NCI-H82 treated with DMSO at 0.1 percent for 48 hours (cell line): ENCODE data around the gene SGK1.

Experiments
- DNase-seq: peaks from one replicate; lab custom pipeline; 2025; ENCODE audit not compliant: unreplicated experiment; lab: John Stamatoyannopoulos, UW

SGK1 gene

DNA sequence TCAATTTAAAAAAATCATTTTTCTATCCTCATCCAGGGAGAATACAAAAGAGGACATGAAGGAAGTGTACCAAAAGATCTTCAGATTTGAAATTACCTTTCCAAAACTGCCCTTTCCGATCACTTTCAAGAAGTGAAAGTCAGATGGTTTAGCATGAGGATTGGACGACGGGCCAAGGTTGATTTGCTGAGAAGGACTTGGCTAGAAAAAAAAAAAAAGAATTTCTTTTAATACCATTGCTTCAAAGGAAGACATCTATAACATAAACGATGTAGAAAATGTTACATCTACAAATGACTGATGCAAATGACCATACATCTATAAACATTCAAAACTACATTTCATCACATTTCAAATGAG, 144.6 kb downstream of the SGK1 start:
- DNase-seq: no peak

DNA sequence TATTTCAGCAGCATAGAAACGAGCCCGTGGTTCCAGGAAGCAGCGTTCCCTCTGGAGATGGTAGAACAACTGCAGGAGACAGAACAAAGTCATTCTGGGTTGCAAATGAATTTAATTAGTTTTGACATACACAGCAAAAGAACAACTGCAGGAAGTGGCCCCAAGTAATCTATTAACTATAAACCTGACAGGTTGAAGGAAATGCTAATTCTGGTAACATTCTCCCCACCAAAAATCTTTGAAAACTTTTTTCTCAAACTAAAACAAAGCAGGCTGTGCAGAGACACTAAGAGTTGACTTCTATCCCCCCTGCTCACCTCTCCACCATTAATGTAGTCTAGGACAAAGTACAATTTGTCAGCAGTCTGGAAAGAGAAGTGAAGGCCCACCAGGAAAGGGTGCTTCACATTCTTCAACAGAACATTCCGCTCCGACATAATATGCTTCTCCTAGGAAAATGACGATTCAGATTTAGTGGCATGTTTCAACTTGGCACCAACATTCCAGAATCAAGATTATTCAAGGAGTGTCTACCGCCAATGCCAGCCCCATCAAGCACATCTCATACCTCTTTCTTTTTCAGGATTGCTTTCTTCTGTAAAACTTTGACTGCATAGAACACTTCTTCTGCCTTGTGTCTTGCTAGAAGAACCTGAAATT, 145.1 kb downstream of the SGK1 start:
- no peak for DNase-seq

DNA sequence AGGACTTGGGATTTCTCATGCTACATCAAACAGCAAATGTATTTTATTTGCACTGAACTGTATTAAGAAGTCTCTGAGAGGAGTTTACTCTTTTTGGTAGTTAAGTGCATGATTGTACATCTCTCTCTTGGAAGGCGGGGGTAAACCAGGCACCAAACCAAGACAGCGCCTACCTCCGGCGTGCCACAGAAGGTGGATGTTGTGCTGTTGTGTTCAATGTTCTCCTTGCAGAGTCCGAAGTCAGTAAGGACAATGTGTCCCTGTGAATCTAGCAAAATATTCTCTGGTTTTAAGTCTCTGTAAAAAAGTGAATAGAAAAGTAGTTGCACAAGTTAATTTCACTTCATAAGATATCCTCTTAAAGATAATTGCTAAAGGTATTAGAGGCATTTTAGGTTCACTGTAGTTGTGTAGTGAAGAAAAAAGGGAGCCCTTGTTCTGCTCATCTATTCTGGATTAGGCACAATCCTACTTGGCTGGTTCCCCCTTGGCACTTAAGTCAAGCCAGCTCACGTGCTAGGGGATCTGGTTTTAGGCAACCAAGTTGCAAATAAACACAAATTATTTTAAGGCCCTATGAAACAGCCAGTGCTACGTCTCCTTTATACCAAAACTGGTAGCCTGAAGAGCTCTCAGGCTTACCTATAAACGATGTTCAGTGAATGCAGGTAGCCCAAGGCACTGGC, 145.7 kb downstream of the SGK1 start:
- no peak for DNase-seq

DNA sequence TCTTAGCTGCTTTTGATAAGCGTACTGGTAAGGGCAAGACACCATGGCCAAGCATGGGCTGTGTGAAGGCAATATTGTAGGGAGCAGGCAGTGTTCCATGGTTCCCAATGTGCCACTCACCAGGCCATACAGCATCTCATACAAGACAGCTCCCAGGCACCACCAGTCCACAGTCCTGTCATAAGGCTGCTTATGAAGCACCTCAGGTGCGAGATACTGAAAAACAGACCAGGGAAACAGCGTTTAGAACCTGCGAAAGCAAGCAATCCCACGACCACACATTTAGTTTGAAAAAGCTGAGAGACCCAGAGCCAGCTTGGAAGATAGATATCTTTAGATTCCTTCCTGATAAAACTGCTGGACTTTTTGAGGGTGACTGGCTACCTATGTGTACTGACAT, 146.4 kb downstream of the SGK1 start:
- DNase-seq: no peak

DNA sequence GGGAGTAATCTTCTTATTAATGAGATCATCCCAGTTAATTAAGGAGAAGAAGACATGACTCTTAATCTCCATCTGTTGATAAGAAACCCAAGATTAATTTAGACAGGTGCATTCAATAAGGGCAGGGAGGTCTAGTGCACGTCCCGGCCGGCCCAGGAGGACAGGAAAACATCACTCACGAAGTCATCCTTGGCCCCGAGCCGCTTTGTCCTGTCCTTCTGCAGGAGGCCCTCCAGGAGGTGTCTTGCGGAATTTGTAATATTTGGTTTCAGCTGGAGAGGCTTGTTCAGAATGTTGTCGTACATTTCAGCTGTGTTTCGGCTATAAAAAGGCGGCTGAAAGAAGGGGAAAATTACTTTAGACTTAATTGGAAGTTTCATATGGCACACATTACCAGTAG, 147.1 kb downstream of the SGK1 start:
- DNase-seq: peak; percentile 97

DNA sequence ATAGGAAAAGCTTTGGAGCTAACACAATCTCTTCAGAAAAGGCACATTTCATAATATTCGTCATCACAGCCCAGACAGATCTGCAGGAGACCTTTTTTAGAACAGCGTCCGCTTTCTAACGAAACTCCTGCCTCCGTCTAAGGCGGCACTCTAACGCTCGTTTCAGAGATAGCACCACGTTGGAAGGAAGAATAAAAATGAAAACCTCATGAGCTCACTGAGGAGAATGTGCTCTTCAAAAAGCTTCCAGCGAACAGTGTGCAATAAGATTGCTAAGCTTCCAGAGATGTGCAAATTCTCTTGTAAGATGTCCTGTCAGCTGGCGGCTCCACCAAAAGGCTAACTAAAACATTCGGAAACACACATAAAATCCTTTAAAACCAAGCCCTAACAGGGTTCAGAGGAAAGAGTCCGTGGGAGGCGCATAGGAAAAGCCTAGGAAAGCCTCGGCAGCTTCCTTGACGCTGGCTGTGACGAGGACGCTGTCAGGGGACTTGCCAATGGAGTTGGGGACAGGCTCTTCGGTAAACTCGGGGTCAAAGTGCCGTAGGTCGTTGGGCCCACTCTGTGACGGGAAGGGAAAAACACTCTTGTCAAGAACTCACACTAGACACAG, 147.9 kb downstream of the SGK1 start:
- DNase-seq: peak; percentile 28

DNA sequence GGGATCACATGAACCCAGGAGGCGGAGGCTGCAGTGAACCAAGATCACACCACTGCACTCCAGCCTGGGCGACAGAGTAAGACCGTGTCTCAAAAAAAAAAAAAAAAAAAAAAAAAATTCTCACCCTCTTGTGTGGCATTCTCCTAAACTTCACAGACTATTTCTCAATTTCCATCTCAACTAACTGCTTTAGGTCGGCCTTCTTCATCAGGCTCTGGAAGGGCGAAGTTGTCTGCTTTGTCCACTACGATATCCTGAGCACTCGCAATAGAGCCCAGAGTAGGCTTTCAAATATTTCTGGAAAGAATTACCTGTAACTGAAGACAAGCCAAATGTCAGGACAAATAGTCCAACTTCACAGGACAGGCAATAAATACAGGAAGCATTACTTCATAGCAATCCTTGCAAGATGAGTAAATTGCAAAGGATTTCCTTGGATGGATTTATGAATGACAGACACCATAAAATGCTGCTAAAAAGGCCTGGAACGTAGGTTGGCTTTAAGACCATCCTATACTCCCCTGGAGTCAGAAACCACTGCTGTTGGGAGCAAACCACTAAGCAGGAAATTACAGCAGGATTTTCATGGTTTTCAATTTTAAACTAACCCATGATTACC, 149.2 kb downstream of the SGK1 start:
- no peak for DNase-seq

DNA sequence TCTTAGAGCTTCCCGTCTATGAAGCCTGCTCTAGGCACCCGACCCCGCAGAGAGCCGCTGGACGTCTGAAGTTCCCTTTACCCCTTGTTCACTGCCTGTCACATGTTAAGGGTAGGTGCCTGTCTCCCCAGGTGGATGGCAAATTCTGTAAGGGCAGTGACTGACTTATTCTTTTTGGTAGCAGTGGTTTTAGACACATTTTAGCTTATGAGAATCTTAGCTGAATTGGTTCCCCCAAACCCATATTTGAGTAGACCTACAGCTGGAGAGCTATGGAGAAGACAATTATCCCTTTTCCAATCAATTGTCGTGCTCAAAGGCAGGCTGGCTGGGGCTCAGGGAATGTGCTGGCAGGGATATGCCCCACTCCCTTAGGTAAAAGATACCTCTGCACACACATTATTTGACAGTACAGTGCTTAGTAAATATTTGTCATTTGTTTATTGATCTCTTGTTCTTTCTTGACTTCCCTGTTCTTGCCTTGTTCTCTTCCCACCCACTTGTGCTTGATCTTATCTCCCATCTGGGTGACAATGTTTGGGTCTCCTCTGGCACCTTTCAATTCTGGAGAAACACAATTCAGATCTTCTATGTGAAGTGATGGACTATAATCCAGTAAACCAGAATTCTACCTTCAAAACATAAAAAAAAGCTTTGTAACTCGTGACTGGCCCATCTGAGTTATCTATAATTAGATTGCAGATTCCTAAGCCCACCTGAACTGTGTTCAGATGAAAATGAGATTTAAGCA, 151.2 kb downstream of the SGK1 start:
- DNase-seq: no peak

DNA sequence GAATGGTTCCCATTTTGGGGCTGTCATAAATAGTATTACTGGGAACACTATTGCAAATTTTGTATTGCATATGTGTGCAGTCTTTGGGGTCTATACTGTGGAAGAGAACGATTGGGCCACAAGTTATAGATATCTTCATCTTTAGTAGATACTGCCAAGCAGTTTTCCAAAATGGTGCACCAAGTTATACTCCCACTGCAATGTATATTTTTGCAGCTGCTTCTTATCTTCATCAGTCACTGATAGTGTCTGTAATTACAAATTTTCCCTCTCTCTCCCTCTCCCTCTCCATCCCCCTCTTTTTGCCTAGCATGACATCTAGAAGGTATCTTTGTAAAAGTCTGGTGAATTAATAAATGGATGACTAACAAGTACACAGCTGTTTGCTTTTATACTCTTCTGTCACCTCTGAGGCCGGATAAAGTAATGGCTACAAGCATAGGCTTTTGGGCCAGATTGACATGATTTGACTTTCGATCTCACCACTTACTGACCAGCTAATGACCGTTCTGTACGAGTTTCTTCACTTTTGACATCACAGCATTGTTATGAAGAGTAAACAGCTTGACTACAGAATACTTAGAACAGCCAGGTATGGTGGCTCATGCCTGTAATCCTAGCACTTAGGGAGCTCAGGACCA, 152.2 kb downstream of the SGK1 start:
- DNase-seq: no peak

DNA sequence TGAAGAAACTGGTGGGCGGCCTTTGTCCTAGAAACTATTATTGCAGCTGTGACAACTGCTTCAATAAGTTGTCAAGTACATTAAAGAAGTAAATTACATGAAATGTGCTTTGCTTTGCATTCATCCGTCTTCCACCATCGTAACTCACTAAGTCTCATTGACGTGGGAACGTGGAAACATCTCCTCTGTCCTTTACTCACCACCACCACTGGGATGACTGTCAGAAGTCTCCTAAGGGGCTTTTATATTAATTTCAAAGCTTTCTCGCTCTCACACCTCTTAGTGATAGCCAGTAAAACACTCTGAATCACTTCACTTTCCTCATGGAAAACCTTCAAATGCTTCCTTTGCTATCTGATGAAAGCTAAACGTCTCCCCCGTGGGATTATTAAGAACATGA, 153.6 kb downstream of the SGK1 start:
- DNase-seq: no peak

DNA sequence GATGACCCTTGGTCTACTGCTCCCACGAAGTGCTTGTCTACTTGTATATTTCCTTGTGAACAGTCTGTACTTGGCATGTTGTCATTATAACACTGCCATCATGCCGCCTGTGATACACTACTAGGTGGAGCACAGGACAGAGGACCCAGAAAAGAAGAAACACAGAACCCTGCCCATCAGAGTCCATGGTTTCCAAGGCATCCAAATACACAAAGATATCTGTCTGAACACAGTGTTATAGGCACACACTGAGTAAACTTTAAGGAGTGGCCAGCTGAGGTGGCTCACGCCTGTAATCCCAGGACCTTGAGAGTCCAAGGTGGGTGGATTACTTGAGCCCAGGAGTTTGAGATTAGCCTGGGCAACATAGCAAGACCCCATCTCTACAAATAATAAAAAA, 155.0 kb downstream of the SGK1 start:
- no peak for DNase-seq

DNA sequence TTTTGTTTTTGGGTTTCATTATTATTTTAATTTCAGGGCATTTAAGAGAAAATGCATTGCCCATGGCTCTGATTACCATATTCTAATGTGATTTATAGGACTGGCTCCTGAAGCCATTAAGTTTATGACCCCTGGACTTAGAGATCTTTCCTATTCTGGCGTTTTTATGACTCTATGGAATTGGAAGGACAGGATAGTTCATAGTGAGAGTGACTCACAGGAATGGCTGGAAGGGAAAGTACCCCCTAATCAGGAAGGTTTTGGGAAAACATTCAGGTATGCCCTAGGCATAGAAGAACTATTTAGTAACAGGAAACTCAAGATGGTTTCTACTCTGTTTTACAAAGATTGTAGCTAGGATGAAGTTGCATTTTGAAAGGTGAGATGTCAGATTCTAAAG, 156.9 kb downstream of the SGK1 start:
- DNase-seq: no peak

DNA sequence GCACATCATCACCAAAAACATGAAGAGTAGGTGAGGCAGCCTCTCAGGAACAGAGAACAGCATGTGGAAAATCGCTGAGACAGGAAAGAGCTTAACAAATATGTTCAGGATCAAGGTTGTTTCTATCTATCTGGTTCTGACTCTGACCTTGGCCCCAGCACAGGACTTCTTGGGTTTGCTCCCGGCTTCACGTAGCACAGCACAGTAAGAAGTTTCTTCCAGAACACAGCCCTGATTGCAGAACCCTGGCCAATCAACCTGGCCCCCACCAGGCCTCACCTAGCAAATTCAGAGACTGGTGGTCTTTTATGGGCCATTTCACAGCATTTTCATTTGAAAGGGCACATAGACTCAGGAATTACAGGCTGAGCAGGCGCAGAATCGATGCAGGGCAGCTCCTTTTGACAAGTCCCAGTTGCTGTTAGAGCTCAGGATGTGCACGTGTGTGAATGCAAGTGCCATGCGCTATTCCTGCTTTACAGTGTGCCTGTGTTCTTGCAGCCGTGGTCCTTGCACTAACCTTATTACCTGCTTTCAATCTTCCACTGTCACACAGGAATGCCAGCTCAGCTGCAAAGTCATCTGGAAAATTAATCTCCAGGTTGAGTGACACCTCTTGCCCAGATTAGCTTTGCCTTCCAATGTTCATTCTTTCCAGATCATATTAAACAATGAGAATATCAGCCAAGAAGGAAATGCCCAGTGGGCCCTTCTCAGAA, 165.0 kb downstream of the SGK1 start:
- no peak for DNase-seq

DNA sequence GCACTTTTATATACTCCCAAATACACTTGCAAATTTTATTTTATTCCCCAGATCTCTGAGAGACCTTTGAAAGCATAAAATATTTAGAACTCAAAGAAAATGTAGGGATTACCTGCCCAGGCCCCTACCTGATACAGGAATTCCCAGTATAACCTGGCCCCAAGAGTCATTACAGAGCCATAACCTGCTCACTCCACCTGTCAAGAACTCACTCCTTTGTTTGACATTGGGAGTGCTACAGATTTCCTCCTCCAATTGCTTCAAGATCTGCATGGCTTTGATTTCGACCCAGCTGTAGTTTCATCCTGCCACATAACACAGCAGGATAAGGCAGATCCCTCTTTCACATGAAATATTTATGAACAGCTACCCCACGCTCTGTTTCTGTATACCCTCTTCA, 169.3 kb downstream of the SGK1 start:
- no peak for DNase-seq

DNA sequence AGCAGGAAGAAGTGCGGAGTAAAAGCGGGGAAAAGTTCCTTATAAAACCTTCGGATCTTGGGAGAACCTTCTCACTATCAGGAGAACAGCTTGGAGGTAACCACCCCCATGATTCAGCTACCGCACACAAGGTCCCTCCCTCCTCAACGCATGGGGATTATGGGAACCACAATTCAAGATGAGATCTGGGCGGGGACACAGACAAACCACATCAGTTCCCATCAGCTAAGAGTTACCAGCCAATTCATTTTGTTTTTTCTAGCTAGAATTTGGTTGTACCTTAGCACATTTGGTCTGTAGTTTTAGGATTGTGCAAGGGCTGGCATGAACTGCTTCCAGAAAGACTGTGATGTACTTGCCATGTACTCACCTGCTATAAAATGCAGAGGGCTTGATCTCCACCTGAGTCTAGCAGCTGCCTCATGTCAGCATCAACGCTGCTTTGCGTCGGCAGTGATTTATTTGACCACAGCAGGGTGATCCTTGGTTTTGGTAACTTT, 170.8 kb downstream of the SGK1 start:
- no peak for DNase-seq

DNA sequence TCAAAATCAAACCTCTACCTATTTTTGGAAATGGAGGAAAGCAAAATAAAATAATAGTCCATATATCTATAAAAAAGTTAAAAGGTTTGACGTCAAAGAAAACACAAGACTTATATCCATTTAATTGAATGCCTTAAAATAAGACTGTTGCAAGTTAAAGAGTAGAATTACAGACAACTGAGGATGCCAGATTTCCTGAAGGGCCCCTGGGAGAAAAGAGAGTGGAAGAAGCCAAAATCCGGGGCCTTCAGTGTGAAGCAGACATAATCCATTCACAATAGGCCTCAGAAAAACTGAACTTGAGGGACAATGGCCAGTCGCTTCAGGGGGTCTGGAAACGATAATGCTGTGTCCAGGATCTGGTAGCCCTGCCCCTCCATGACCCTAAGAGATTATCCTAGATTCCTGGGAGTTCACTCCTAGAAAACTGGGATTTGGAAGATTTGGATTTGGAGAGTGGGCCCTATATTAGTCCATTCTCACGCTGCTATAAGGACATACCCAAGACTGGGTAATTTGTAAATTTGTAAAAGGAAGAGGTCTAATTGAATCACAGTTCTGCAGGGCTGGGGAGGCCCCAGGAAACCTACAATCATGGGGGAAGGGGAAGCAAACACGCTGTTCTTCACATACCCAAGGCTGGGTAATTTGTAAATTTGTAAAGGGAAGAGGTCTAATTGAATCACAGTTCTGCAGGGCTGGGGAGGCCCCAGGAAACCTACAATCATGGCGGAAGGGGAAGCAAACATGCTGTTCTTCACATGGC, 171.5 kb downstream of the SGK1 start:
- DNase-seq: no peak

DNA sequence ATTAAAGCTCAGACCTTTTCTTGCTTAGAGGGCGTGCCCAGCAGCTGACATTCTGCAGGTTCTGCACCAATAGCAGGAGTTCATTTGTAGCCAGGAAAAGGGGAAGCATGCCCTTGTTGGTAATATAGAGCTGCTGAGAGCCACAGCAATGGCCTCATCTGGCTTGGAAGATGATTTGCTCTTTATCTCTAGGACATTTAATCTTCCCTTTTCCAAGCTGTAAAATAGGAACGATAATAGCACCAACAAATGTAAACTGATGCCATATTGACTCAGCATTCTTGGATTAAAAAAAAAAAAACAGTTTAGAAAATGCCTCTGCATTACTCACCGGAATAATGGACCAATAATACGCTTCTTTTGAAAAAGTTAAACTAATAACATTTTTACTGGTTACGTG, 172.1 kb downstream of the SGK1 start:
- DNase-seq: peak; percentile 67

DNA sequence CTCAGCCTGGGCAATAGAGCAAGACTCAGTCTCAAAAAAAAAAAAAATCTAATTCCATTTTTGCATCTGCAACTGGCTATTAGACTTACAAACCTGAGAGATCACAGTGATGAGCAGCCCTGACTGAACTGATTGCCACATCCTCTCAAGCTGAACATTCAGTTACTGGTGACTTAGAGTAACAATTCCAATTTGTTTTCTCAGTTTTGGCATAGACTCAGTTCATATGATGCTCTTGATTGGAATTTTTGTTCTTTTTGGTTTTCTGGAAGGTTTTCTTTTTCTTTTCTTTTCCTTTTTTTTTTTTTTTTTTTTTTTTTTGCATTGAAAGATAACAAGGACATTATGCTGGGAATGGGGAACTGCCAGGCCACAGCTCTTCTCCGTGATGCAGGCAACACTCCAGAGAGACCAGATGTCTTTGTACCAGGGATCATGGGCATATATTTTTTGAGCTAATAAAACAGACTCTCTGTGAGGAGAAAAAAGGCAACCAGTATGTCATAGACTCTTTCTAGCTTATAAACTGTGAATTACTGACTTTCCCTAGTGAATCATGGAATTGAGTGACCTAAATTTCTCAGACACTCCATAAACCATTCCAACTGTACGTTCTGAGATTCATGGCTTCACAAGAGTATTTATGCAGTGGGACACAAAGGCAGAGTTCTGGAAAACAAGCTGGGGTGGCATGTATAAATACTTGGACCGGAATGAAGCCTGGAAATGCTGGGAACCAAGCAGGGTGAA, 179.5 kb downstream of the SGK1 start:
- DNase-seq: no peak

DNA sequence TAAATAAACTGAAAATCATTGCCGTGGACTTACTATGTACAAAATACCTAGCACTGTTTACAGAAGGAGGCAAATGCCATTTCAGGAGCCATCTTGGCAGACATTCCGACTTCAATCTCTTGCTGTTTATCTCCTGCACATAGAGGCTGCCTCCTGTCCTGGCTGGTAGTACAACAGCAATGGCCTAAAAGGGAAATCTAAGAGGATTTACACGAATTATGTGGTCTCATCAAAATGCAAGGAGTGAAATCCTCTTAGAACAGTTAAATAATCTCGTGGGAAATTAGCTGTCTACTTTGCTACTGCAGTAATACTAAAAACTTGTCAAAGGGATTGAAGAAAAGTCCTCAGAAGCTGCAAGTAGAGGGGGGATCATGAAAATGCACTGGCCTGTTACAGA, 183.3 kb downstream of the SGK1 start:
- peak; percentile 96 for DNase-seq
